HG03103 (cell line): ENCODE measurements around the gene FBXO46.
A peak's percentile ranks its signal among the peaks of the same experiment; 100 is the strongest.
"Not testable (repeated sequence)": the region's sequence is repeated elsewhere in the genome, so short reads cannot be mapped to it uniquely, and the experiment has no call there.

Experiments used
- ATAC-seq: cut with Tn5 transposase; IDR thresholded peaks from one replicate; pipeline ENCODE4 v1.9.1; 2021; ENCODE audit warnings: low read depth; ENCODE audit not compliant: unreplicated experiment

Gene FBXO46

GRCh38 chr19:45733160-45733810 lies 2.6 kb upstream of the FBXO46 start, which contains the start of gene MEIOSIN:
Gene MEIOSIN (plus strand): TSS chr19:45733439. CDS start chr19:45735377, 1,938 bp downstream.
- ATAC-seq = no peak

DNA sequence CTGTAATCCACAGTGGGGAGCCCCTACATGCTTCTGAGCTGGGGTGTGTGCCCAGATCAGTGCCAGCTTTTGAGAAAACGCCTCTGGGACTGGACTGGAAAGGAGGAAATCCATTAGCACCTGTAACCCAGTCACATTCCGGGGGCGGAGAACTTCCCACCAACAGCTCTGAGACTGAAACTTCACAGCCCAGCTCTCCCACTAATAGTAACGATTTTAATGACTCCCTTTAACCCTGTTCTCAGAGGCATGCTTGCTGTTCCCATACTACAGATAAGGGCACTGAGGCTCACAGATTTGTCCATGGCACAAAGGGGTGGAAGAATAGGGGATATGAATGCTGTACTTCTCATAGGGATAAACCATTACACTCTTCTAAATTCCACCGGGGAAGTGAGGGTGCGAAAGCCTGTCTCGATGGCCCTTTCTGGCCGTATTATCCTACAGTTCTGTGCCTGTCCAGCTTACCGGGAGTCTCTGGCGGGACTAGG lies 851 bp downstream of the FBXO46 start:
- ATAC-seq = no peak

DNA sequence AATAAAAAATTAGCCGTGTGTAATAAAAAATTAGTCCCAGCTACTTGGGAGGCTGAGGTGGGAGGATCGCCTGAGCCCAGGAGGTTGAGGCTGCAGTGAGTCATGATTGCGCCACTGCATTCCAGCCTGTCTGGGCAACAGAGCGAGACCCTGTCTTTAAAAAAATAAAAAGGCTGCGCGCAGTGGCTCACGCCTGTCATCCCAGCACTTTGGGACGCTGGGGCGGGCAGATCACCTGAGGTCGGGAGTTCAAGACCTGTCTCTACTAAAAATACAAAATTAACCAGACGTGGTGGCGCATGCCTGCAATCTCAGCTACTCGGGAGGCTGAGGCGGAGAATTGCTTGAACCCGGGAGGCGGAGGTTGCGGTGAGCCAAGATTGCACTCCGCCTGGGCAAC lies 2.0 kb downstream of the FBXO46 start:
- ATAC-seq = not testable (repeated sequence)

- ATAC-seq = not testable (repeated sequence)
Observed at GRCh38 chr19:45720065-45720464, 10.6 kb downstream of the FBXO46 start.

GRCh38 chr19:45717983-45718650 lies 12.6 kb downstream of the FBXO46 start:
- ATAC-seq = no peak

DNA sequence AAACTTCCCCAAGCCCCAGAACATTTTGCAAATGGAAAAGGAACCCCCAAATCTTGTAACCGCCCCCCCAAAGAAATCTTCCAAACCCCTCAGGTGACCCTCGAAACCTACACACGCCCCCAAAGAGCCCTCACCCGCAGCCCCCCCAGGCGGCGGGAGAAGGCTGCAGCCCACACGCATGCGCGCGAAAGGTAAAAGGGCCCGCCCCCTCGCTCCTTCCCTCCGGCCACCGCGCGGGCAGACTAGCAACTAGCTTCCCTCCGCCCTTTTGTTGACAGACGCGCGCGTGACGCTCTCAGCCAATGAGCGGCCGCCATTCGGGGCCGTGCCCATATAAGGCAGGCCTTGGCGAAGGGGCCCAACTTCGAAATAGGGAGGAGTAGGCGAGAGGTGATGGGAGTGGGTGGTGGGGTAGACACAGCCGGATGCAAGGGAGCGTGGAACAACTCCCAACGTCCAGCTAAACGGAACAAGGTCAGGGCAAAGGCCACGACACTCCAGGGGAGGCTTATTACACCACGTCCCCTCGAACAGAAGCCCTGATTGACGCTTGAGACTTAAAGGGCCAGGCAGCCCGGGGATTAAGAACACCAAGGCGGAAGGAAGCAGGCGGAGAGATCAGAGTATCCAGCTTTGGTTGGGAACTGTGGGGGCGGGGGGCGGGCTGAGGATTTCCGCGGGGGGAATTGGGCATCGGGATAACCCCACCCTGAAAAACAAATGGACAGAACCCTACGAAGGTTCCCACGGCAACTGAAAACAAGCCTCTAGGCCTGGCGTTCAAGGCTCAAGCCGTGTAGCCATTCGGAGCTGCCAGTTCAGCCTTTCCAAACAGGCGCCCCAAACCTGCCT lies 13.3 kb downstream of the FBXO46 start:
- ATAC-seq = peak; percentile 90

DNA sequence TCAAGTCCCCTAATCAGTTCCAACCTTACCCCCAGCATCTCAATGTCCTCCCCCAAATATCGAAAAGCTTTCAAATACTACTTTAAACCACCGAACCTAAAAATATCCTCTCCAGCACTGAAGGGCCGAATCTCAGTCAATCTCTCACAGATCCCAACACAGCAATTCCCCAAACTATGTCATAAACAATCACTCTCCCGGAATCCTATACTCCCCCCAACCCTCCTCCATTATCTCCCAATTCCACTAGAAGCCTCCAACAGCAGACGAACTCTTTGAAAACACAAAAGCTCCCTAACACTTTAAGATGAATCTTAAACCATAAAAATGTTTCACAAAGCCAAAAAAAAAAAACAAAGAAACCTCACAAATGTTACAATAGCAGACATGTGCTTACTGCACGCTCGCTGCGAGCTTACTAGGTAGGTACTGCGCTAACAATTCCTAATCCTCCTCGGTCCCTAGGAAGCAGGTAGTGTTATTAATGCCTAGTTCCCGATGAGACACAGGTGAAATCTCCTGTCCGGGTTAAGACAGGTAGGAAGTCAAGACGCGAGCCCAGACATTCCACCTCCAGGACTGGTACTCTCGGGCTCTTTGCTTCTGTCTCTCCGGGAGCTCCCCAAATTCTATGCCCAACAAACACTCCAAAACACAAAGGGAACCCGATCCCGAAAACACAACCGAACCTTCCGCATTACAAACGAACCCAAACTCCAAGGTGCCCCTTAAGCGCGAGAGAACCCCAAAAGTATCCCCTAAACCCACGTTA lies 14.2 kb downstream of the FBXO46 start:
- ATAC-seq = no peak

DNA sequence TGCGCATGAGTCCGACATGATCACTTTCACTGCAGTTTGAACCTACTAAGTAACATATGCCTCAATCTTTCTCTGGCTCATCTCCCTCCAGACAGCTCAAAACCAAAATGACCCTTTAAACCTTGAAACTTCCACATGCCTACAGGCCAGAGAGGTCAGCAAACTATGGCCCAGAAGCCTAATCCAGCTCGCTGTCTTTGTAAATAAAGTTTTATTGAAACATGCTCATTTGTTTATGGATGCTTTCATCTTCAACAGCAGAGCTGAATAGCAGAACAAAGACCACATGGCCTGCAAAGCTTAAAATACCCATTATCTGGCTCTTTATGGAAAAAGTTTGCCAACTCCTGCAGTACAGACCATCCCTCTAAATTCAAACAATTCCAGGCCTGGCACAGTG lies 15.6 kb downstream of the FBXO46 start:
- ATAC-seq = no peak

DNA sequence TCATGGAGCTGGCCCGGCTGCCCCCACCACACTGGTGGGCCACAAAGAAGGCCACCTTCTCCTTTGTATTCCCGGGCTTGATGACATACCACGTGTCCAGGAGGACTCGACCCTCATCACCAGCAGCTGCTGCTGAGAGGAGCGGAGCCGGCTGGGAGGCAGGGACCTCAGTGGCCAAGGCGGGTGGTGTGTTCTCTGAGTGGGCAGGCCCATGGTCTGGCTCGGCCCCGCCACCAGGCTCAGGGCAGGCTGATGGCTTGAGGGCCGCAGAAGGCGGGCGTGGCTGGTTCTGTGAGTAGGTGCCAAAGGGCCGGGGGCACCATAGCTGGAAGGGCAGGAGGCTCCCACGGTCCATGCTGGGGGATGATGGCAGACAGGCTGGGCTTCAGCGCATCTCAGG lies 17.6 kb downstream of the FBXO46 start:
- ATAC-seq = no peak

GRCh38 chr19:45712699-45713067 lies 18.0 kb downstream of the FBXO46 start:
- ATAC-seq = no peak

DNA sequence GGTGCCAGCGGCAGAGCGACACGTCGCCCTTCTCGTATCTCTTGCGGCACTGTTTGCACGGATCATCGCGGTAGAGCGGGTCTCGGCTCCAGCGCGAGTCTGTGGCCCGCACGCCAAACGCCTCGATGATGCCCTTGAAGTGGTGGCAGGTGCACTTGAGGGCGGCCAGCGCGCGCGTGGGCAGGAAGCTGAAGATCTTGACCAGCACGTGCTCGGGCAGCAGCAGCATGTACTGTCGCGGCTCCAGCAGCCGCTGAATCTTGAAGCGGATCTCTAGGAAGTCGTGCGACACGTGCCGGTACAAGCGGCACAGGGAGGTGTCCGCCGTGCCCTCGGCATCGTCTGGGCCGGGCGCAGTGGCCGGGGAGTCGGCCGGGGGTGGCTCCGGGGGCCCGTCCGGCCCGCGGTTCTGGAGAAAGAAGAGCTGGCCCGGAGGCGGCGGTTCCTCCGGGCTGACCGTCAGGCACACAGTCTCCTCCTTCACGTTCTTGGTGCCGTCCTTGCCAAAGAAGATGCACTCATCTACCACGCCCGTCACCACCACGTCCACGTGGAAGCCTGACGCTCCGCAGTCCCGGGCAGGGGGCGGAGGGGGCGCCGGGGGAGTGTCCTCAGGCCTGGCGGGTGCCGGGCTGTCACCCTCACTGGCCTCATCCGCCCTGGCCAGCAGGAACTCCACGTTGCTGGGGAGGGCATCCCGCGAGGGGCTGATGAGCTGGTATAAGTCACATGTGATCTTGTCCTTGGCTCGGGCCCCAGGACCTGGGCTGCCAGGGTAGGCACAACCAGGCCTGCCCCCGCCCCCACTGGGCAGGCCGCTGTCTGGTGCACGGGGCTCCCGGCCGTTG lies 18.6 kb downstream of the FBXO46 start:
- ATAC-seq = no peak

DNA sequence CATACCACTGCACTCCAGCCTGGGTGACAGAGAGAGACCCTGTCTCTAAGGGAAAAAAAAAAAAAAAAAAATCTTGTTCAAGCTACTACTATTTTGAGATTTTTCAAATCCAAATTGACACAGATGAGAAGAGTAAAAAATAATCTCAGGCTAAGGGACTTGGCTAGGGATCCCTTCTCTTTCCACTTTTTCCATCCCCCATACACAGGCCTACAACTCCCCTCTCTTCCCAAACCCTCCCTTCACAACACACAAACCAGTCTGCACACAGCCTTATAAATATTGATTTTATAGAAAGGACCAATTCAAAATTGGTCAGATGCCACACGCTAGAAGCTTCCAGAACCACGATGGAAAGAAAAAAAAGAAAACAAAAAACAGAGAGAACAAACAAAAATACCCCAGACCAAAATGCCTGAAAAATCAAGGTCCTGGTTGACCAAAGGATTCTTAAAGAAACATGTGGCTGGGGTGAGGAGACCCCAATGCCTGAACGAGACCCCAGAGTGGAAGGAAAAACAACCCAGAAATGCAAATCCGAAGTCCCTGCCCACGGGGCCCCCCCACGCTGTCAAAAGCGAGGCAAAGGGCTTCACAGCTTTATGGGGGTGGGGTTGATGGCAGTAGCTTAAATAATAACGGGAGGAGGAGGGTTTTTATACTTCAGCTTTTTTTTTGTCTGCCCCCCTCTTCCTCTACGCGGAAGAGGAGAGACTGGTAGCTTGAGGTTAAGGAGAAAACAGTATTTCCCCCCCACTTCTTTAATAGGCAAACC lies 20.2 kb downstream of the FBXO46 start:
- ATAC-seq = no peak

DNA sequence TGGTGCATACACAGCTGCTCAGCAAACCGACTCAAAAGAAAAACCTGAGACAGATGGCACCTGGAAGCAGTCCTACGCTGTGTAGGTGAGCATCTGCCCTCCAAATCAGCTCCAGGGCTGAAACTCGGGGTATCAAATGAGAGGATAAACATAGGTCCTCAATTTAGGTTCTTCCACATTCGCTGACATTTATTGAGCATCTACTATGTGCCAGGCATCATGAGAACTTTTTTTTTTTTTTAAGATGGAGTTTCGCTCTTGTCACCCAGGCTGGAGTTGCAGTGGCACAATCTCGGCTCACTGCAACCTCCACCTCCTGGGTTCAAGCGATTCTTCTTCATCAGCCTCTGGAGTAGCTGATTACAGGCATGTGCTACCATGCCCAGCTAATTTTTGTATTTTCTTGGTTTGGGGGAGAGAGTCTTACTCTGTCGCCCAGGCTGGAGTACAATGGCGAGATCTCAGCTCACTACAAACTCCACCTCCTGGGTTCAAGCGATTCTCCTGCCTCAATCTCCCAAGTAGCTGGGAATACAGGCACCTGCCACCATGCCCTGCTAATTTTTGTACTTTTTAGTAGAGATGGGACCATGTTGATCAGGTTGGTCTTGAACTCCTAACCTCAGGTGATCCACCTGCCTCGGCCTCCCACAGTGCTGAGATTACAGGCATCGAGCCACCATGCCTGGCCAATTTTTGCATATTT lies 24.8 kb downstream of the FBXO46 start:
- no peak for ATAC-seq

GRCh38 chr19:45705115-45705514 lies 25.6 kb downstream of the FBXO46 start:
- no peak for ATAC-seq

- no peak for ATAC-seq
Observed at GRCh38 chr19:45701676-45702075, 29.0 kb downstream of the FBXO46 start.

DNA sequence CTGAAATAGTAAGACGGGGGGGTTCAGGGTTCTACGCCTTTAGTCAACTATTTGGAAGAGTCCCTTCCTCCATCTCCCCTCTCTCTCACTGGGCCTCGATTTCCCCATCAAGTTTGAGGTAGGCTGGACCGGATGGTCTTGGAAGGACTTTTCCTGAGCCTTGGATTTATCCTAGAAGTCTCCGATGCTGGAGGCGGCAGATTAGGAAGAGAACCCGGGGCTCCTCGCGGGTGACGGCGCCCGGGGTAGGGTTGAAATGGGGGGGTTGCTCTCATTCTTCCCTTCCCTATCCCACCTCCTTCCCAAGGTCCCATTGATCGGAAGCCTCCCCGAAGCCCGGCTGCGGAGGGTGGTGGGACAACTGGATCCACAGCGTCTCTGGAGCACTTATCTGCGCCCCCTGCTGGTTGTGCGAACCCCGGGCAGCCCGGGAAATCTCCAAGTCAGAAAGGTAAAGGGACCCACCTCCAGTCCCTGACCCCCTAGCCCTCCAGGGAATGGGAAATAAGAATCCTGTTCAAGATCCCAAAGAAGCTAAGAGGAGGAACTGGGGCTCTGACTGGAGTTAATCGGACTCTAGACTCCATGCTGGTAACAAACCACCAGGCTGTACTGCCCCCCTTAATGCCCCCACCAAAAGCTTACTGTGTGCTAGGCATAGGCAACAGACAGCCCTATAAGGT lies 37.4 kb downstream of the FBXO46 start:
- ATAC-seq = no peak

DNA sequence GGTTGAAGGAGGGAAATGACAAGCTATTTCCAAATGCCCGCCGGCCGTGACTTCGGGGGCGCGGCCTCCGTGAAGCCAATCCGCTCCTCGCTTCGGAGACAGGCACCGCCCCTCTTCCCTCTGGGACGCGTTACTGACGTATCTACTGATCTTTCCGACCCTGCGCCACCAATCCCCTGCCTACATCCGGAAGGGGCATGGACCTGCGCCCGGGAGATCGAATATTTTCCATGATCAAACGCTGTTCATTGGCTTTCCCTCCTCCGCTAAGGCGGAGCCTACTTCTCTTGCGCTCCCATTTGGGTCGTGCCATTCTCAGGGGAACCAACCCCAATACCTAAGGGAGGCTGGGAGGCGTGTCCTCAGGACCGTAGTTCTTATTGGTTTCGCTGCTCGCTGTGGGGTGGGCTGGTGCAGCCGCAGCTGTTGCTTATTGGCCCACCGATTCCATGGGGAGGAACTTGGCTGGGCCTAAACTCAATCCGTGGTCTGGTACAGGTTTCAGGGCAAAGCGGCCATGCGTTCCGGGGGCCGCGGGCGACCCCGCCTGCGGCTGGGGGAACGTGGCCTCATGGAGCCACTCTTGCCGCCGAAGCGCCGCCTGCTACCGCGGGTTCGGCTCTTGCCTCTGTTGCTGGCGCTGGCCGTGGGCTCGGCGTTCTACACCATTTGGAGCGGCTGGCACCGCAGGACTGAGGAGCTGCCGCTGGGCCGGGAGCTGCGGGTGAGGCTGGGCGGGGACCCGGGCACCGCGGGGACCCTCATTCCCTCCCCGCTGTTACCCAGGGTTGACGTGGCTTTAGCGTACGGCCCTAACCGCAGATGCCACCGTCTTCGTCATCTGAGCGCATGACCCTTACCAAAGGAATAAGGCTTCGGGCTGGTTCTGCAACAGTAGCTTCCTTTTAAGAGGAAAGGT lies 38.2 kb downstream of the FBXO46 start, which contains the start of gene QPCTL:
Gene QPCTL (plus strand): TSS at position 480 of the 919 bp plus-strand sequence. CDS start 38 bp downstream, at position 518.
- ATAC-seq = peak; percentile 76
